CD4-positive, alpha-beta T cell (primary cell): ENCODE data around the gene RET. TPM values are rescaled to one million over a fixed set of nuclear protein-coding genes. Genes with fewer than 3 reads are reported as not detected.

Source experiments
- ATAC-seq: fragments of 200-7000 bp; cut with Tn5 transposase; one replicate; pipeline ENCODE4 v1.10.0; 2022; ENCODE audit warnings: mild to moderate bottlenecking; ENCODE audit not compliant: poor library complexity
- CTCF ChIA-PET: fragments of 350-600 bp; sonication (Branson Sonifier 250); formaldehyde crosslinking; loops from one replicate; lab custom pipeline; 2021; ENCODE audit warnings: antibody characterized with exemption, inconsistent platforms; lab: Charles Lee
- POLR2A ChIA-PET: fragments of 350-600 bp; sonication (Branson Sonifier 250); formaldehyde crosslinking; loops from one replicate; lab custom pipeline; 2021; ENCODE audit warnings: antibody characterized with exemption, inconsistent platforms; lab: Charles Lee
- DNase-seq, 14 experiments: peaks; one replicate each; pipeline ENCODE4 v3.0.0-alpha.2; 2013 to 2020; ENCODE audit warnings: mixed read lengths in 2 of 14
- H3K27ac ChIP-seq, 2 donors: one replicate each; pipeline versions ENCODE4 v1.5.1 to v1.7.0; 2013; ENCODE audit warnings: low read length in 2 of 2, low read depth in 1 of 2, mild to moderate bottlenecking in 1 of 2
- H3K27me3 ChIP-seq, 2 experiments: 1 replicate in 1 of 2; 2 replicates in 1 of 2; pipeline versions ENCODE4 v1.6.1 to v1.7.0; 2013; ENCODE audit warnings: low read length in 2 of 2, control low read depth in 1 of 2, mild to moderate bottlenecking in 1 of 2, moderate library complexity in 1 of 2; ENCODE audit not compliant: insufficient read depth in 2 of 2, control insufficient read depth in 1 of 2
- H3K36me3 ChIP-seq: one replicate; pipeline ENCODE4 v1.6.1; 2013; ENCODE audit warnings: low read length, control low read depth; ENCODE audit not compliant: insufficient read depth
- H3K4me1 ChIP-seq: one replicate; pipeline ENCODE4 v1.6.1; 2013; ENCODE audit warnings: low read length, control low read depth; ENCODE audit not compliant: insufficient read depth
- H3K4me3 ChIP-seq: one replicate; pipeline ENCODE4 v1.5.1; 2013; ENCODE audit warnings: mild to moderate bottlenecking, low read length, moderate library complexity
- H3K9me3 ChIP-seq, 2 experiments: 1 replicate in 1 of 2; 2 replicates in 1 of 2; pipeline versions ENCODE4 v1.6.1 to v1.7.0; 2013; ENCODE audit warnings: low read length in 2 of 2, mild to moderate bottlenecking in 2 of 2, control low read depth in 1 of 2, moderate library complexity in 1 of 2; ENCODE audit not compliant: control insufficient read depth in 1 of 2, insufficient read depth in 1 of 2
- H3K27ac Mint-ChIP-seq: one replicate; pipeline ENCODE4 v1.8.0; 2020; ENCODE audit warnings: mixed read lengths
- H3K27me3 Mint-ChIP-seq: one replicate; pipeline ENCODE4 v1.8.0; 2021; ENCODE audit warnings: mixed read lengths
- H3K36me3 Mint-ChIP-seq: one replicate; pipeline ENCODE4 v1.8.0; 2021; ENCODE audit warnings: low read depth, mixed read lengths
- H3K4me1 Mint-ChIP-seq: one replicate; pipeline ENCODE4 v1.8.0; 2021; ENCODE audit warnings: low read depth, mixed read lengths
- H3K4me3 Mint-ChIP-seq: one replicate; pipeline ENCODE4 v1.8.0; 2020; ENCODE audit warnings: mild to moderate bottlenecking, mixed read lengths
- H3K9me3 Mint-ChIP-seq: one replicate; pipeline ENCODE4 v1.8.0; 2020; ENCODE audit warnings: mixed read lengths
- CTCF ChIP-seq: fragments of 200-600 bp; IDR thresholded peaks from one replicate; pipeline ENCODE4 v1.8.0; 2022; ENCODE audit warnings: antibody characterized with exemption, mild to moderate bottlenecking
- intact Hi-C, 2 experiments: fragments of 100-400 bp; cut with DNase I in 1 of 2; cut with micrococcal nuclease in 1 of 2; formaldehyde crosslinking; loops; one replicate each; pipeline versions ENCODE4 v1.15.1 to v1.9.0; 2023 to 2025; cut with DNase I, micrococcal nuclease
- total RNA-seq, 174 experiments: library from RNA in 2 of 174; stranded (reverse) in 2 of 174; gene quantifications; one replicate each; pipeline ENCODE4 v1.2.3 and lab custom pipeline; 2021 to 2026

RET gene
- total RNA-seq, 2 experiments from 2014 or later, result not detected

- Mint-ChIP-seq H3K4me3 (no peak overlapping the region), H3K9me3 (no peaks in the 10 kb centered on the region), H3K27me3 (no peaks in the 10 kb centered on the region), H3K4me1 (peaks cover 44% of the 10 kb centered on the region), H3K27ac (no peak overlapping the region), H3K36me3 (peaks cover 87% of the 10 kb centered on the region)
- Histone ChIP-seq H3K36me3 (peaks cover 43% of the 10 kb centered on the region), H3K4me1 (peaks cover 8% of the 10 kb centered on the region), H3K9me3 (no peaks in the 10 kb centered on the region), H3K4me3 (no peak overlapping the region), H3K27ac (no peak overlapping the region), H3K27me3 (no peaks in the 10 kb centered on the region)
- intact Hi-C loops, result no loop called here
- POLR2A ChIA-PET, result no interaction called here
- CTCF ChIA-PET, result interaction anchor here (0.7 to 1.3 kb wide), 2 partner anchors 9 kb away, joined by 3 read pairs; no protein-coding TSS in a partner anchor
- no peak for TF ChIP-seq CTCF
- DNase-seq (peak in 2 of 14 experiments; percentile 48 to 58), ATAC-seq (no peak)
Measured at GRCh38 chr10:43160046-43160920, 83.4 kb downstream of the RET start.

GRCh38 chr10:43160921-43161255, 84.0 kb downstream of the RET start:
- no peak overlapping the region for H3K27ac ChIP-seq
- no peak for ATAC-seq
- ChIA-PET CTCF (interaction anchor here (1.3 kb wide), 1 partner anchor 9 kb away, joined by 3 read pairs; no protein-coding TSS in a partner anchor), POLR2A (no interaction called here)
- Mint-ChIP-seq H3K4me3 (no peak overlapping the region), H3K27me3 (no peaks in the 10 kb centered on the region), H3K27ac (no peak overlapping the region), H3K4me1 (peaks cover 38% of the 10 kb centered on the region), H3K36me3 (peaks cover 84% of the 10 kb centered on the region), H3K9me3 (no peaks in the 10 kb centered on the region)
- intact Hi-C loops, result no loop called here
- peaks cover 43% of the 10 kb centered on the region for H3K36me3 ChIP-seq
- no peaks in the 10 kb centered on the region for H3K9me3 ChIP-seq
- no peak overlapping the region for H3K4me3 ChIP-seq
- H3K27me3 ChIP-seq, result no peaks in the 10 kb centered on the region
- no peak for TF ChIP-seq CTCF
- peaks cover 8% of the 10 kb centered on the region for H3K4me1 ChIP-seq
- peak in 1 of 14 experiments; percentile 27 for DNase-seq

- Histone ChIP-seq H3K9me3 (no peaks in the 10 kb centered on the region), H3K4me3 (no peak overlapping the region), H3K27ac (no peak overlapping the region), H3K27me3 (no peaks in the 10 kb centered on the region), H3K4me1 (peaks cover 3% of the 10 kb centered on the region), H3K36me3 (peaks cover 40% of the 10 kb centered on the region)
- Mint-ChIP-seq H3K27me3 (no peaks in the 10 kb centered on the region), H3K36me3 (peaks cover 81% of the 10 kb centered on the region), H3K9me3 (no peaks in the 10 kb centered on the region), H3K4me3 (no peak overlapping the region), H3K4me1 (peaks cover 28% of the 10 kb centered on the region), H3K27ac (no peak overlapping the region)
- no peak for DNase-seq
- POLR2A ChIA-PET, result interaction anchor here (1.0 kb wide), 1 partner anchor 22 kb away, joined by 4 read pairs; no protein-coding TSS in a partner anchor
- CTCF ChIA-PET, result no interaction called here
- intact Hi-C loops, result no loop called here
- no peak for TF ChIP-seq CTCF
- ATAC-seq, result no peak
Measured at GRCh38 chr10:43162604-43163003, 85.7 kb downstream of the RET start.
